HG03378 (cell line): ENCODE data around the gene GPR158.
"Not testable (repeated sequence)": the region's sequence is repeated elsewhere in the genome, so short reads cannot be mapped to it uniquely, and the experiment has no call there.

Experiments
- ATAC-seq: cut with Tn5 transposase; IDR thresholded peaks from one replicate; pipeline ENCODE4 v1.9.1; 2021; ENCODE audit warnings: mild to moderate bottlenecking, moderate library complexity; ENCODE audit not compliant: unreplicated experiment

GPR158 gene

GRCh38 chr10:25174461-25175230, at the start of gene GPR158:
TSS of gene GPR158 (plus strand) at chr10:25175001. CDS start at chr10:25175421, 420 bp downstream.
- no peak for ATAC-seq

- ATAC-seq: no peak
These were observed 49.6 kb upstream of the GPR158 start for GRCh38 chr10:25125201-25125611.

- ATAC-seq: no peak
These were observed 45.2 kb upstream of the GPR158 start for GRCh38 chr10:25129592-25129991.

- ATAC-seq: no peak
These were observed 43.9 kb upstream of the GPR158 start for GRCh38 chr10:25130906-25131305.

GRCh38 chr10:25142116-25142864, 32.5 kb upstream of the GPR158 start:
- no peak for ATAC-seq

- no peak for ATAC-seq
These were observed 17.2 kb upstream of the GPR158 start for GRCh38 chr10:25157650-25158049.

- ATAC-seq: no peak
These were observed 15.2 kb upstream of the GPR158 start for GRCh38 chr10:25159591-25159990.

- ATAC-seq: no peak
These were observed 12.4 kb upstream of the GPR158 start for GRCh38 chr10:25162391-25162790.

- ATAC-seq: not testable (repeated sequence)
These were observed 11.3 kb upstream of the GPR158 start for GRCh38 chr10:25163464-25163863.

- ATAC-seq: no peak
These were observed 5.1 kb upstream of the GPR158 start for GRCh38 chr10:25169740-25170139.

- no peak for ATAC-seq
These were observed 4.2 kb upstream of the GPR158 start for GRCh38 chr10:25170627-25171026.

GRCh38 chr10:25175527-25176420, 973 bp downstream of the GPR158 start:
- no peak for ATAC-seq

- ATAC-seq: no peak
These were observed 1.7 kb downstream of the GPR158 start for GRCh38 chr10:25176421-25176968.

GRCh38 chr10:25177093-25177753, 2.4 kb downstream of the GPR158 start:
- no peak for ATAC-seq

GRCh38 chr10:25177754-25178135, 2.9 kb downstream of the GPR158 start:
- ATAC-seq: no peak

GRCh38 chr10:25178411-25178810, 3.6 kb downstream of the GPR158 start:
- ATAC-seq: no peak

- no peak for ATAC-seq
These were observed 6.0 kb downstream of the GPR158 start for GRCh38 chr10:25180801-25181200.

- no peak for ATAC-seq
These were observed 7.8 kb downstream of the GPR158 start for GRCh38 chr10:25182636-25183035.

GRCh38 chr10:25191162-25191895, 16.5 kb downstream of the GPR158 start:
- no peak for ATAC-seq

GRCh38 chr10:25198151-25198550, 23.4 kb downstream of the GPR158 start:
- no peak for ATAC-seq
